GM21526 (cell line): ENCODE measurements around the gene VASH1.

Experiments
- ATAC-seq: cut with Tn5 transposase; IDR thresholded peaks from one replicate; pipeline ENCODE4 v1.9.1; 2021; ENCODE audit warnings: moderate library complexity; ENCODE audit not compliant: unreplicated experiment, low FRiP score

The VASH1 gene

DNA sequence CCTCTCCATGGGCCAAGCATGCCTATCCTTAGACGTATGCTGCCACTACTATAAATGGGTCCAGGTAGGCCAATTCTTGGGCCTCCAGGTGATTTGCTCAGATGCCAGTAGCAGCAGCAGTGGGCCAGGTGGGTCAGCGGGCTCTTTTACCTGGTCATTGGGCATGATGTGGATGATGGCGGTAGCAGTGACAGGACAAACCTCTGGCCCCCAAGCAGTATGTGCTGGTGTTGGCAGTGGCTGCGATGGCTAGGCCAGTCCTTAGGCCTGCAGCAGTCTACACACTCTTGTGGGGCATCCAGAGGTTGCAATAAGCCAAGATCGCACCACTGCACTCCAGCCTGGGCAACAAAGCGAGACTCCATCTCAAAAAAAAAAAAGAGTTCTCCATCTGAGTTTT lies 19.1 kb upstream of the VASH1 start:
- no peak for ATAC-seq

GRCh38 chr14:76742966-76743365 lies 18.3 kb upstream of the VASH1 start:
- no peak for ATAC-seq

- ATAC-seq = no peak
Measured at GRCh38 chr14:76752744-76753143, 8.5 kb upstream of the VASH1 start.

DNA sequence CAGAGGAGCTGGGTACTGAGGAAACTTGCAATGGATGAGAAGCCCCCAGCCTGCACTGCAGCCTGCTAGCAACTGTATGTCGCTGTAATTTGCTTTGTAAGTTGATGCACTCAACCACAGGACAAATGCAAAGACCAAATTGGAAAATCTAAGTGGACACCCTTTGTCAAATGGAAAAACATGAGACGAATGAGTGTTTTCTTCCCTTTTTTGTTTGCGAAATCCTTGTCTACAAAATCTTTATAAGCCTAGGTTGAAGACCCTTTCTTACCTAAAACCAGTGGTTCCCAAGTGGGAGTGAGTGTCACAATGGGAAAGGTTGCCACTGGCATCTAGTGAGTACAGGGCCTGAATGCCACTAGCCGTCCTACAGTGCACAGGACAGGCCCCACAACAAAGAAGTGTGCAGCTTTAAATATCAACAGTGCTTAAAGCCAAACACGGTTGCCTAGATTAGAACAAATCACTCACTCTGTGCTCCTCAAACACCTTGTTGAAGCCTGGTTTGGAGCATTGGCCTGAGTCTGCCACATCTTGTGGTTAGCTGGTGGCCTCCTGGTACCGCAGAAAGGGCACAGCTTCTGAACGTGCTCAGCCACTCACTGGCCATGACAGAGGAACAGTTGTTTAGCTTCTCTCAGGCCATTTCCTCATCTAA lies 7.6 kb upstream of the VASH1 start:
- ATAC-seq = no peak

DNA sequence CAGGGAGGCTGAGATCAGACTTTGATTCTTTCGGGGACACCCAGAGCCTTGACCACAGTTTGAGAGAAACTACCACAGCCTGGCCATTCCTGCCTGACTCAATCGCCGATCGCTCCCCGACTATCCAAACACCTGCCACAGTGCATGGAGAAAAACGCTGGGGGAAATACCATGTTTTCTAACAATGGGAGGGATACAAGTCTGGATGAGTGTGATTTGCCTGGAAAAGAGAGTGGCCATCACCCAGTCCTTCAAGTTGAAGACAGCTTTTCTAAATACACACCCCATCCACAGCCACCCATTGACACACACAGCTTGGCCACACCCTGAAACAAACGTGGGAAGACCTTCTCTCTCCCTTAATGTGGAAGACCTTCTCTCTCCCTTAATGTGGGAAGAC lies 6.7 kb upstream of the VASH1 start:
- ATAC-seq = no peak

GRCh38 chr14:76755610-76756370 lies 5.5 kb upstream of the VASH1 start:
- ATAC-seq = no peak

GRCh38 chr14:76756371-76756750 lies 4.9 kb upstream of the VASH1 start:
- no peak for ATAC-seq

- no peak for ATAC-seq
Measured at GRCh38 chr14:76759589-76759988, 1.7 kb upstream of the VASH1 start.

DNA sequence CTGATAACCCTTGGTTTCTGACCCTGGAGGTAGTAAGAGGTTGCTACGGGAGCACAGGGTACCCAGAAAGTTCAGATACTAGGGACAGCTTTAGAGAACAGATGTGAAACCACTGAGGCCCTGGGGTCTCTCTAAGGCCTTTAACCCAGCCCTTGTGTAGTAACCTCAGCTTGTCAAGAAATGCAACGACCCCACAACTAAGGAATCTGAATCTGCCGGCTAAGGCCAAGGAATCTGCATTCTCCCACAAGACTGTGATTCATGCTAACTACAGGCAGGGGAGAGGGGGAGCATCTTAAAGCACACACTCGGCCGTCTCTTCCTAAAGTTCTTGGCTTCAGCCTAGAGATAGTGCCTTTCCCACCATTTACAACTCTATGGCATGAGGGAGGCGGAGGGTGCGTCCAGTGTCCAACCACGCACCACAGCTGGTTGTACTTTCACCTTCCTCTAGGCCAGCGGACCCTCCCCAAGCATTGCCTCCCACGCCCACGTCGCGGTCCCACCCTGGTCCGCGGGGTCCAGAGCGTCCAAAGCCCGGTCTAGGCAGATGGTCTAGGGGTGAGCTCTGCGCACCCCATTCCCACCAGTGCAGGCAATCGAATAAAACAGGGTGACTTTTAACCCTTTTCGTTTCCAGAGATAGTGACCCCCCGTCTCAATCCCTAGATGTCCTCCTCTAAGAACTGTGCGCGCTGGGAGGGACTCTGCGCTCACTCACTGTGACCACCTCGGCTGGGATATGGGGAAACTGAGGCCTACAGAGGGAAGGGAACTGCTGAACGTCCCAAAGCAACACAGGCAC lies 735 bp upstream of the VASH1 start:
- no peak for ATAC-seq

DNA sequence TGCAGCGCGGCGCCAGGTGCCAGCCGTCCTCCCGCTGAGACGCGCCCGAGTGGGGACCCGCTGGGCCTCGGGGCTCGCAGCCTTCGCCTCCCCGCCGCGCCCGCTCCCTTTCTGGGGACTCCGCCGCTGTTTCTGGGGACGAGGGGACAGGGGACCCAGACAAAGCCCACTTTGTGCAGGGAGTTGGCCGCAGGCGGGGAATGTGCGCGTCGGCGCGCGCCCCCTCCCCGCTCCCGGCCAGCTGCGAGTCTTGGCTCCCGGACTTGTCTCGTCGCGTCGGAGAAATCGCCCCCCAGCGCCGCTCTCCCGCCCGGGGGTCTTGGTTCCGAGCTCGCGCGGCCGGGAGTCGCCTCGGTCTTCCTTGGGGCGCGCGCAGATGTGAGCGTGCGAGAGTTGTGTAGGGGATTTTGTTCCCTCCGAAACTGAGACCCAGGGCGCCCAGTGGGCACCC lies 717 bp downstream of the VASH1 start:
- peak; percentile 13 for ATAC-seq

- no peak for ATAC-seq
Measured at GRCh38 chr14:76762411-76763095, 1.3 kb downstream of the VASH1 start.

DNA sequence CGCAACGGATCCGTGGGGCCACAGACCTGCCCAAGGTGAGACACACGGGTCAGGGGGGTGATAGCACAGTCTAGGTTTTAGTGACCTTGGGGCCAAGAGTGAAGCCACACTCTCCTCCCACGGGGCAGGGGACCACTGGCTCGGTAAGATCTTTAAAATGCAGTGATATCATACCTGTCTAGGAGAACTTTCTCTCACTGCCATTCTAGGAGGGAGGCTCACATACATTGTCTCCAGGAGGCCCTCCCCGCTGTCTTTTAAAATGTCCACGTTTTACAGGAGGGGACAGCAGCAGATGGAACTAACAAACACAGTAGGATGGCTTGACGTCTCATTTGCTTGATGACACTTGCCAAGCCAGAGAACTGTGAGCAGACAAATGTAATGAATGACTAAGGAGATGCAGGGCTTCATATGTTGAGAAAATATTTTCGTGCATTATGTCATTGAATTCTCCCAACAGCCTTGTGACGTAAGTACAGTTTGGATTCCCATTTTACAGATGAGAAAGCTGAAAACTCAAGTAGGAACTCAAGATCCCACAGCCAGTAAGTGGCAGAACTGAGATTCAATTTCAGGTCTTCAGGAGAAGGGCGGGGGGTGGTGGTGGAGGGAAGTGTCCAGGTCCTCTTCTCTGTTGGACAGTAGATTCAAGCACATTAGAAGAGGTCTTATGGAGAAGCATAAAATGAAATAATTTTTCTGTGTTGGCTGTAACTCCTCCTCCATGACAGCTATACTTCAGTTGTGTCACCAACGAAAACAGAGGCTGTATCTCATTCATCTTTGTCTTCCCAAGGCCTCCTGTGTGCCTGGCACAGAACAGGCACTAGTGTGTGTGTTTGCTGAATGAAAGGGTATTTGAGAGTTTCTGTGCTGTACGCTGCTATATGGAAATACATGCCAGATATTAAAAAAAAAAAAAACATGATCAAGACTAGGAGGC lies 2.1 kb downstream of the VASH1 start:
- ATAC-seq = no peak

- no peak for ATAC-seq
Measured at GRCh38 chr14:76765461-76765931, 4.2 kb downstream of the VASH1 start.

- peak; percentile 65 for ATAC-seq
Measured at GRCh38 chr14:76767681-76768656, 6.7 kb downstream of the VASH1 start.

DNA sequence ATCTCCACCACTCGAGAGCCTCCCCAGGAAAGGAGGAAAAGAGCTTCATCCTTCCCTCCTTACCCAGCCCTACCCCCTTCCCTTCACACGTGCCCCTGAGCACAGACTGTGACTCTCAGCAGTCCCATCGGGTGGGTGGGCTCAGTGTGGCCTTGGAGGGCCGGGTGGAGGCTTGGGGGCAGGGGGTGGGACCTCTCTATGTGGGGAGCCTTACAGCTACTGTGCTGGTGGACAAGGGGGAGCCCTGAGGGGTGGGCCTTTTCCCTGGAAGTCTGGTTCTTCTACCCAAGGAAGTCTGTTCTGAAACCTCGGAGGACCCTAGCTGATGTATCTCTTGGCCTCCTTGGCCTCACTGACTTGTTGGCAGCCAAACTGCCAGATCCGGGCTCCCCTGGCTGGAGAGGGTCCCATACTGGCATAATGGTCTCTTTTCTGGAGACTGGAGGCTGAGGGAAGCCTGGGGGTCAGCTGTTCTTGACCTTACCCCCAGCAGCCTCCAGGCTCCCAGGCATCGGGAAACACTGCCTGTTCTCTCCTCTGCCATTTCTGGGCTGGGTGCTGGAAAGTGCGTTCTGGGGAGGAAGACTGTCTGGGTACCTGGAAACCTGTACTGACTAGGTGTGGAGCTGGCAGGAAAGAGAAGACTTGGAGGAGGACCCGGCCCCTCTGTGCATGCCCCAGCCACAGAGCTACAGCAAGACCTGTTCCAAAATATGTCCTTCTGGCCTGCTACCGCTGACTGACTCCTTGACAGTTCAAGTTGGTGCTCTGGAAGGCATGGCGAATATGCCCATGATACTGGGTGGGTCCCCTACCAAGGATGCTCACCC lies 7.6 kb downstream of the VASH1 start:
- no peak for ATAC-seq

DNA sequence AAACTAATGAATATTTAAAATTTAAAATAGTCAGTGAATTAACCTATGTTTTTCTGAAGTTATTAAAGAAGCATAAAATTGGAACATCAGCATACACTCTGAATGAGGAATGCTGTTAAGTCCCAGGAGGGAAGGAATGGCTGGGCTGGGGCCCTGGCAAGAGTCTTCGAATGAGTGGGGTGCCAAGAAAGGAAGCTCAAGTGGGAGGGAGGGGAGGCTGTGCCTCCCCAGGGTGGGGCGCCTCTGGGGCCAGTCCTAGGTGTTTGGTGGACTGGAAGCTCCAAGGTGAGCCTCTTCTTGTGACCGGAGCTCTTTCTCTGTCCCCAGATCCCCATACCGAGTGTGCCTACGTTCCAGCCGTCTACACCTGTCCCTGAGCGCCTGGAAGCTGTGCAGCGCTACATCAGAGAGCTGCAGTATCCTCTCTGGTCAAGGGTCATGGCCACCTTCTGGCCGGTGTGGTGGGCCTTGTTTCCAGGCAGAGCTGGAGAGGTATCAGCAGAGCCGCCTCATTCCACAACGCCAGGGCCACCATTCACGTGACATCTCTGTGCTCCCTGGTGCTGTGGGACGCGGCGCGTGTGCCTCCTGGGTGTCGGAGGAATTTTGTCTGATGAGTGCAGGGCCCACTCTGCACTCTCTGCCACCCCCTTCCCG lies 8.5 kb downstream of the VASH1 start:
- ATAC-seq = no peak
